ENCODE data around the gene PADI6. TPM values are rescaled to one million over a fixed set of nuclear protein-coding genes. Genes with fewer than 3 reads are reported as not detected.
A peak's percentile ranks its signal among the peaks of the same experiment; 100 is the strongest.

The PADI6 gene
- total RNA-seq, 1 experiment from 2014 or later: not detected

GRCh38 chr1:17440827-17441168 is 68.8 kb downstream of the PADI6 start:
- H2AFZ ChIP-seq (ENCODE audit: low read depth, low read length, poor library complexity, severe bottlenecking): no peak overlapping the region
- H4K20me1 ChIP-seq (ENCODE audit: insufficient read depth): no peaks in the 10 kb centered on the region
- H3K4me1 ChIP-seq (ENCODE audit: control insufficient read depth in 1 of 2, insufficient read depth in 2 of 2, low read length in 2 of 2): peaks cover 49 to 55% of the 10 kb centered on the region in 2 experiments
- peak overlapping the region; percentile 99 for H3K4me2 ChIP-seq (ENCODE audit: low read length)
- peak overlapping the region; percentile 94 to 98; a peak in 3 of 4 replicates for H3K4me3 ChIP-seq (replicated peaks in 1 of 2; ENCODE audit: low read depth in 1 of 2, low read length in 2 of 2)
- ChIA-PET RAD21 (ENCODE audit: low non-redundant PET in 1 of 2, low total read pairs in 2 of 2, uncharacterized antibody in 2 of 2, unreplicated experiment in 2 of 2) (no interaction called here), POLR2A (interaction anchor here (1.3 to 3.9 kb wide), 2 partner anchors 11 to 17 kb away, joined by 3 to 18 read pairs; no protein-coding TSS in a partner anchor), CTCF (interaction anchor here (1.7 to 2.7 kb wide), 2 partner anchors 11 to 53 kb away, joined by 6 to 8 read pairs; no protein-coding TSS in a partner anchor)
- no peaks in the 10 kb centered on the region for H3K9me2 ChIP-seq (ENCODE audit: insufficient read depth)
- BruUV-seq (replicated peaks): TSS peak; percentile 45
- no peaks in the 10 kb centered on the region for H3K27me3 ChIP-seq (ENCODE audit: insufficient read depth, low read length)
- peak overlapping the region; percentile 31 for H3K27ac ChIP-seq (ENCODE audit: low read depth, low read length)
- H3K9ac ChIP-seq (ENCODE audit: low read length): peak overlapping the region; percentile 99
- H3K9me3 ChIP-seq (ENCODE audit: control insufficient read depth in 1 of 2, insufficient read depth in 1 of 2, low read depth in 1 of 2, low read length in 2 of 2): no peaks in the 10 kb centered on the region
- TF ChIP-seq CBX3 (IDR thresholded peaks at IDR 0.05; ENCODE audit: low read depth) (no peak), SRF (IDR thresholded peaks at IDR 0.05; ENCODE audit: low read depth) (no peak), ZNF274 (IDR thresholded peaks at IDR 0.05; ENCODE audit: low read depth, low read length) (no peak), EZH2phosphoT487 (IDR thresholded peaks at IDR 0.05; ENCODE audit: borderline replicate concordance) (no peak), RAD21 (IDR thresholded peaks at IDR 0.05; ENCODE audit: low read depth) (no peak), POLR2AphosphoS5 (IDR thresholded peaks at IDR 0.05; ENCODE audit: low read depth, low read length) (no peak), POLR2A (IDR thresholded peaks at IDR 0.05; ENCODE audit: borderline replicate concordance, extremely low read depth, insufficient read depth, insufficient read length) (no peak), ATF3 (IDR thresholded peaks at IDR 0.05) (no peak), FOSL1 (IDR thresholded peaks at IDR 0.05; ENCODE audit: low read depth) (no peak), EGR1 (IDR thresholded peaks at IDR 0.05; ENCODE audit: low read depth) (no peak), ZFX (IDR thresholded peaks at IDR 0.05) (no peak), TCF7L2 (IDR thresholded peaks at IDR 0.05; ENCODE audit: borderline replicate concordance, extremely low read depth, insufficient read depth, insufficient read length) (no peak), EZH2 (IDR thresholded peaks at IDR 0.05) (no peak), ELF1 (IDR thresholded peaks at IDR 0.05; ENCODE audit: borderline replicate concordance, low read depth) (no peak), CEBPB (IDR thresholded peaks at IDR 0.05; ENCODE audit: low read depth) (no peak), SIN3A (IDR thresholded peaks at IDR 0.05; ENCODE audit: low read depth) (no peak), YY1 (IDR thresholded peaks at IDR 0.05; ENCODE audit: extremely low read depth, insufficient replicate concordance, low read depth, low read length) (no peak)
- TF ChIP-seq, protein P1, sequence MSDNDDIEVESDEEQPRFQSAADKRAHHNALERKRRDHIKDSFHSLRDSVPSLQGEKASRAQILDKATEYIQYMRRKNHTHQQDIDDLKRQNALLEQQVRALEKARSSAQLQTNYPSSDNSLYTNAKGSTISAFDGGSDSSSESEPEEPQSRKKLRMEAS (IDR thresholded peaks at IDR 0.05): no peak
- peaks cover 29% of the 10 kb centered on the region for H3K79me2 ChIP-seq (ENCODE audit: insufficient read depth, low read length)
- ATAC-seq: no peak
- peaks cover 0 to 11% of the 10 kb centered on the region in 2 experiments; a peak in 1 of 4 replicates for H3K36me3 ChIP-seq (ENCODE audit: control insufficient read depth in 1 of 2, insufficient read depth in 2 of 2, low read length in 2 of 2)
- intact Hi-C loops (cut with micrococcal nuclease): no loop called here
- no peak for DNase-seq (ENCODE audit: low read depth, low spot score)

Data from HCT116 (cell line).